Parathyroid adenoma (tissue), 2 donors: ENCODE data around the gene EML1.

ENCODE experiments used
- H2AFZ ChIP-seq: fragments of 300-600 bp; sonication (generic); one replicate; pipeline ENCODE4 v1.7.0; 2017; ENCODE audit warnings: antibody characterized with exemption, mild to moderate bottlenecking
- H3K27ac ChIP-seq: fragments of 300-600 bp; sonication (generic); one replicate; pipeline ENCODE4 v1.7.0; 2017
- H3K27me3 ChIP-seq: fragments of 300-600 bp; sonication (generic); one replicate; pipeline ENCODE4 v1.7.0; 2017; ENCODE audit warnings: low read length; ENCODE audit not compliant: control insufficient read depth, insufficient read depth
- H3K36me3 ChIP-seq: fragments of 300-600 bp; sonication (generic); one replicate; pipeline ENCODE4 v1.7.0; 2017; ENCODE audit warnings: low read length; ENCODE audit not compliant: control insufficient read depth, insufficient read depth
- H3K4me1 ChIP-seq: fragments of 300-600 bp; sonication (generic); one replicate; pipeline ENCODE4 v1.7.0; 2017; ENCODE audit warnings: control low read depth
- H3K4me2 ChIP-seq: fragments of 300-600 bp; sonication (generic); one replicate; pipeline ENCODE4 v1.7.0; 2017; ENCODE audit warnings: low read length
- H3K4me3 ChIP-seq: fragments of 300-600 bp; sonication (generic); one replicate; pipeline ENCODE4 v1.7.0; 2017; ENCODE audit warnings: low read depth, low read length
- H3K79me2 ChIP-seq: fragments of 300-600 bp; sonication (generic); one replicate; pipeline ENCODE4 v1.7.0; 2017; ENCODE audit warnings: control low read depth
- H3K9ac ChIP-seq: fragments of 300-600 bp; sonication (generic); one replicate; pipeline ENCODE4 v1.7.0; 2017; ENCODE audit warnings: mild to moderate bottlenecking
- H3K9me3 ChIP-seq: fragments of 300-600 bp; sonication (generic); one replicate; pipeline ENCODE4 v1.7.0; 2017; ENCODE audit warnings: low read length; ENCODE audit not compliant: control insufficient read depth
- TF ChIP-seq, protein P1 (sequence below): fragments of 300-600 bp; sonication (generic); IDR thresholded peaks from one replicate; pipeline ENCODE4 v1.7.0; 2017; ENCODE audit warnings: antibody characterized with exemption, mild to moderate bottlenecking
- donor health status: primary hyperparathyroidism.

EML1 gene

GRCh38 chr14:99806836-99807235 is 13.6 kb downstream of the EML1 start:
- Histone ChIP-seq H3K27me3 (no peaks in the 10 kb centered on the region), H2AFZ (no peak overlapping the region), H3K79me2 (peaks cover 24% of the 10 kb centered on the region), H3K4me1 (no peaks in the 10 kb centered on the region), H3K4me2 (no peak overlapping the region), H3K27ac (no peak overlapping the region), H3K9ac (no peak overlapping the region), H3K9me3 (no peaks in the 10 kb centered on the region), H3K4me3 (no peak overlapping the region), H3K36me3 (no peaks in the 10 kb centered on the region)
- TF ChIP-seq, protein P1, sequence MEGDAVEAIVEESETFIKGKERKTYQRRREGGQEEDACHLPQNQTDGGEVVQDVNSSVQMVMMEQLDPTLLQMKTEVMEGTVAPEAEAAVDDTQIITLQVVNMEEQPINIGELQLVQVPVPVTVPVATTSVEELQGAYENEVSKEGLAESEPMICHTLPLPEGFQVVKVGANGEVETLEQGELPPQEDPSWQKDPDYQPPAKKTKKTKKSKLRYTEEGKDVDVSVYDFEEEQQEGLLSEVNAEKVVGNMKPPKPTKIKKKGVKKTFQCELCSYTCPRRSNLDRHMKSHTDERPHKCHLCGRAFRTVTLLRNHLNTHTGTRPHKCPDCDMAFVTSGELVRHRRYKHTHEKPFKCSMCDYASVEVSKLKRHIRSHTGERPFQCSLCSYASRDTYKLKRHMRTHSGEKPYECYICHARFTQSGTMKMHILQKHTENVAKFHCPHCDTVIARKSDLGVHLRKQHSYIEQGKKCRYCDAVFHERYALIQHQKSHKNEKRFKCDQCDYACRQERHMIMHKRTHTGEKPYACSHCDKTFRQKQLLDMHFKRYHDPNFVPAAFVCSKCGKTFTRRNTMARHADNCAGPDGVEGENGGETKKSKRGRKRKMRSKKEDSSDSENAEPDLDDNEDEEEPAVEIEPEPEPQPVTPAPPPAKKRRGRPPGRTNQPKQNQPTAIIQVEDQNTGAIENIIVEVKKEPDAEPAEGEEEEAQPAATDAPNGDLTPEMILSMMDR = no peak

- Histone ChIP-seq H3K4me3 (no peak overlapping the region), H3K4me1 (no peaks in the 10 kb centered on the region), H3K9ac (no peak overlapping the region)
These were observed 14.4 kb downstream of the EML1 start for GRCh38 chr14:99807413-99808153.

DNA sequence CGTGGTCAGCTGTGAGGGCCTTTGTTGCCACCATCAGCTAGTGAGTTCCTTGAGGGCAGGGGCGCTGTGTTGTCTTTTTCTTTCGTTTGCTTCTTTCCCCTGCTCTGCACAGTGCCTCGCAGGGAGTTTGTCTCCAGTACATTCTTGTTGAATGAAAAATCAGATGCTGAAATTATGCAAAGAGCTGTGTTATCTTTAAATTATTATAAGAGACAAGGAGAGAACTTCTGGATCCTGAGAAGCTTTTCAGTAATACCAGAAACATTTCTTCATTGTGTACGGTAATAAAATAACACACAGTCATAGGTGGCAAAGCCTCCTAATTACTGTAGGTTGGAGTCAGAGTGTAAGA is 14.9 kb downstream of the EML1 start:
- H3K27me3 ChIP-seq = no peaks in the 10 kb centered on the region
- no peak overlapping the region for H3K27ac ChIP-seq
- H2AFZ ChIP-seq = no peak overlapping the region
- no peaks in the 10 kb centered on the region for H3K4me1 ChIP-seq
- no peak overlapping the region for H3K9ac ChIP-seq
- peaks cover 19% of the 10 kb centered on the region for H3K79me2 ChIP-seq
- TF ChIP-seq, protein P1 = no peak
- no peak overlapping the region for H3K4me2 ChIP-seq
- no peaks in the 10 kb centered on the region for H3K36me3 ChIP-seq
- H3K4me3 ChIP-seq = no peak overlapping the region
- no peaks in the 10 kb centered on the region for H3K9me3 ChIP-seq

More at GRCh38 chr14:99807413-99808153, 14.4 kb downstream of the EML1 start:
- no peaks in the 10 kb centered on the region for H3K27me3 ChIP-seq
- H3K36me3 ChIP-seq = no peaks in the 10 kb centered on the region
- no peak overlapping the region for H3K4me2 ChIP-seq
- H3K27ac ChIP-seq = no peak overlapping the region
- H3K9me3 ChIP-seq = no peaks in the 10 kb centered on the region
- TF ChIP-seq, protein P1 = no peak
- H2AFZ ChIP-seq = no peak overlapping the region
- H3K79me2 ChIP-seq = peaks cover 20% of the 10 kb centered on the region

- Histone ChIP-seq H3K36me3 (no peaks in the 10 kb centered on the region), H2AFZ (no peak overlapping the region), H3K27ac (no peak overlapping the region), H3K4me2 (no peak overlapping the region), H3K4me3 (no peak overlapping the region), H3K79me2 (peaks cover 21% of the 10 kb centered on the region), H3K27me3 (no peaks in the 10 kb centered on the region), H3K9ac (no peak overlapping the region), H3K9me3 (no peaks in the 10 kb centered on the region), H3K4me1 (no peaks in the 10 kb centered on the region)
- TF ChIP-seq, protein P1 = no peak
These were observed 15.3 kb downstream of the EML1 start for GRCh38 chr14:99808515-99808914.

- Histone ChIP-seq H3K79me2 (peaks cover 21% of the 10 kb centered on the region), H2AFZ (no peak overlapping the region), H3K4me1 (no peaks in the 10 kb centered on the region), H3K9ac (no peak overlapping the region), H3K27ac (no peak overlapping the region), H3K4me3 (no peak overlapping the region), H3K9me3 (no peaks in the 10 kb centered on the region), H3K4me2 (no peak overlapping the region), H3K27me3 (no peaks in the 10 kb centered on the region), H3K36me3 (no peaks in the 10 kb centered on the region)
- TF ChIP-seq, protein P1 = no peak
These were observed 16.1 kb downstream of the EML1 start for GRCh38 chr14:99809360-99809759.
